NCI-H2196 treated with DMSO at 0.1 percent for 48 hours (cell line): ENCODE results near the gene RNPEP.
"Not testable (repeated sequence)": the region's sequence is repeated elsewhere in the genome, so short reads cannot be mapped to it uniquely, and the experiment has no call there.

Source experiments
- DNase-seq: peaks from one replicate; lab custom pipeline; 2025; ENCODE audit not compliant: unreplicated experiment; lab: John Stamatoyannopoulos, UW

Gene RNPEP

DNA sequence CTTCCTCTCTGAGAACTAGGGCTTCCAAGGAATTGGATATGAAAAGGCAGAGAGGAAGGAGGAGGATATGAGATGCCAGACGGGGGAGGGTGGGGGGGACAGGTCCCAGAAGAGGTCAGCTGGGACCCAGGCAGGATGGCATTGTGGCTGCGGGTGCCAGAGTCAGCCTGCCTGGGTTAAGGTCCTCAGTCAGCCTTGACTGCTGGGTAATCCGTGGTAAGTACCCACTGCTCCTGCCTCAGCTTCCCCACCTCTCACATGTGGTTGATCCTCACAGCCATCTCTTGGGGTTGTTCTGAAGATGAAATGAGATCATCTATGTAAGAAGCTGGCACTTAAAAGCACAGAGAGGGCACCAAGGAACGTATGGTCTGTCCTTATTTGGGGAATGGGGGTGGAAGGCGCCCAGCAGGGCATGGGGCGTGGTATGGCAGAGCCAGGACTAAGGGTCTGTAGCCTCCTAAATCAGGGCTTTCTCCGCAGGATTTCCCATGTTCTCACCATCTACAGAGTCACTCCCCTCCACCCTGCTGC, 51.8 kb downstream of the RNPEP start:
- DNase-seq = no peak

DNA sequence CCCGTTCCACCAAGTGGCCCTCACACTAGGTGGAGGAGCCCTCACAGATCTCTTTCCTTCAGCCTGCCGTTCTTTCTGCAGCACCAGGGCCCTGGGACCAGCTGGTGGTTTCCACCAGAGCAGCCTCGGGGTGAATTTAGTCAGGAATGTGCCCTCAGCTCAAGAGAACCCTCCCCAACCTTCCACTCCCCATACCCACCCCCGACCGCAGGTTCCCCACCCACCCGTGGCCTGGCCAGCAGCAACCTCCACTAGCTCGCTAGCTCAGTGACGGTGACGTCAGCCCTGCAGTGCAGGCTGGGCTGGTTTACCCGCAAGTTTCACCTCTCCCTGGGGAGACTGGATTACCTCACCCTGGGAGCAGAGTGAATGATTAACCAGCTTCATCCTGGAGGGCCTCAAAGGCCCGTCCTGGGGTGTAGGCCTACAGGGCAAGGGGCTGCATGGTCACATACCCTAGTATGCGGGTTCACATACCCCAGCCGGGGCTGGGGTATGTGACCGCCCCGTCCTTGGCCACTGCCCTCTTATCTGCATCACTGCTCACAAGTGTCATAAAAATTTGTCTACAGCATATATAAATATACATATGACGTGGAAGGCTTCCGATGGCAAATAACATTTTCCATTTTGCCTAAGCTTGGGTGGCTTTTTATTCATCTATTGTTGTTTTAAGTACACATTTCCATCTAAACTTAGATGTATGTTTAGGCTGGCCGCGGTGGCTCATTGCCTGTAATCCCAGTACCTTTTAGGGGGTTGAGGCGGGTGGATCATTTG, 52.4 kb downstream of the RNPEP start:
- no peak for DNase-seq

GRCh38 chr1:202036595-202037387, 54.3 kb downstream of the RNPEP start:
- no peak for DNase-seq

DNA sequence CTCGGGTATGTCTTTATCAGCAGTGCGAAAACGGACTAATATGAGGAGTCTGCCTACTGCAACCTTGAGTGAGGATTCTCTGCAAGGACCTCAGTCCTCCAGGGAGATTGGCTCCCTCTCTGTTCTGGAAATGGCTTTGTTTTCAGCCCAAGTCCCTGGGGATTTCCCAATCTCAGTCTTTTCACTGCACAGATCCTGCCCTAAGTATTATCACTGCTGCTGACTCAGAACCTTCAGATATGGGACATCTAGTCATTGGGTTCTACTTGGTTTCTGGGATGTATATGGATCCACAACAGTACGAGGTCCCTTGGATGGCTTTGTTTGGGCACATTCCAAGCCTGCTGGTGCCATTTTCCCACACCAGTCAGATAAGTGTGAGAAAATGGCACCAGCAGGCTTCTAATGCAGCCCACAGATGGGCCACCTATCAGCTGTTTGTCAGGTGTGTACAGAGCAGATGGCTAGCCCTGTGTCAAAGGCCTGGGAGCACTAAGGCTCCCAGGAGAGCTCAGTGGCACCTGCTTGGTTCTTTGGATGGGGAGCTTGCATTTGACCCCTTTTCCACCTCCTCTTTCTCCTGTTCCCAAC, 55.4 kb downstream of the RNPEP start:
- DNase-seq = no peak

GRCh38 chr1:202038688-202039346, 56.4 kb downstream of the RNPEP start:
- no peak for DNase-seq

DNA sequence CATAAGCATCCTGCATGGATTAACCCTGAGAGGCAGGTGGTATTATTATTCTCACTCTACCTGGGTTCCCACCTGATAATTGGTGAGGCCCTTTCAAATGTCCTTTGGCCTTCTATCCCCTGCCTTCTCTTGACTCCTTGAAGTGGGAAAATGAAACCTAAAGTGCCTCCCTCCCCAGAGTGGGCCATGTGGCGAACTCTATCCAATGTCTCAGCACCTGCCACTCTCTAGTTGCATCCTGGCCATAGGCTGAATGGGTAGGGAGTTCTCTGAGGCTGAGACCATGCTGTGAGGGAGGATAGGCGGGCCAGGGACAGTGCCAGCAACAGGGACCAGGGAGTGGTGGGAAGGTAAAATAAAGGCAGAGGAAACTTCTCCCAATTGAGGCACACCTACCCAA, 63.3 kb downstream of the RNPEP start:
- peak; percentile 43 for DNase-seq

DNA sequence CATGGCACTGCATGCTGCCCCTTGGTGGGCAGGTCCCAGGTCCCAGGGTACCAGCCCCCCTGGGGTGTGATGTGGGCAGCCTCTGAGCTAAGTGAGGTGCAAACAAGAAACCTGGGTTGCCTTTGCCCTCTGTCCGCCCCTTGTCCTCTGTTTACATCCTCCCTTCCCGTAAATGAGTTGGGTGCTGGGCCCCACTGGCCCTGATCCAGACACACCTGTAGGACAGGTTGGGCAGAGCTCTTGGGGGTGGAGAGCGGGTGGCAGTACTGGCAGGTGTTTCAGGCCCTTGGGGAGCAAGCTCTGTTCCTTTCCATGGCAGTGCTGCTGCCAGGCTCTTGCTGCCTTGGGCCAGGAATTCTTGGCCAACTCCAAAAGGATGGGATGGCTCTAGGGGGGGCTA, 63.8 kb downstream of the RNPEP start:
- peak; percentile 91 for DNase-seq

DNA sequence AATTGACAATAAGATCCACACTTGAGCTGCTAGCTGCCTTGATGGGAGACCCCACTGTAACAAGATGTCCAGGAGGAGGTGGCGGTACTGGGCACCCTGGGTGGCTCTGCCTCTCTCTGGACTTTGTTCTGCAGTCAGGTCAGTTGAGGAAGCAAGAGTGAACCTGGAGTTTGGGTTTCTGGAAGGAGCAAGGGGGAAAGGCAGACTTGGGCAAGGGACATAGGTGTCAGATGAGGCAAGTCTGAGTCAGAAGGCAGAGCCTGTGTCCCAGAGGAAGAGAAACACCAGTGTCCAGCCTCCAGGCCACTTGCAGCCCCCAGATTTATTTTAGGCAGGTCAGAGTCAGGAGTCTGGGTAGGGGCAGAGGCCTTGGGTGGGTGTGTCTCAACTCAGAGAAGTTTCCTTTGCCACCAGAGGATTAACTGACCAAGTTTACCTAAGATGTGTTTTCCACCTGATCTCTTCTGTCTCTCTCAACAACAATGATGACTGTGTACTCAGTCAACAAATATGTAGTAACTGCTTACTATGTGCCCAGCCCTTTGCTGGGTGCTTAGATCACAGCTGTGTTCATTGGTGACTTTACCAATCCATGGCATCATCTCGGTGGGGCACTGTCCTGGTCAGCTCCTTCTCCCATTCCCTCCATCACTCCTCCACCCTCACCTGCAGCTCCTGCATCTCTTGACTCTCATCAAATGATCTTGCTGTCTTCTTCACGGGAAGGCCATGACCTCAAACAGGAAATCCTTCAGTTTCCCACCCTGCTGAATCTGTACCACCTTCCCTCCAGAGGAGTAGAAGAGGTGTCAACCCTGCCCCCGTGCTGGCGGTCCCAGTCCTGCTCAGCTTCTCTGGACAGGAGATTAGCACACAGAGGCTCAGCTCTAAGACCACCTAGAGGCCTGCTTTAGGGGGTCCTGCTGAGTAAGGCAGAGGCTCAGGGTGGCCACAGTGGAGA, 64.6 kb downstream of the RNPEP start:
- DNase-seq = peak; percentile 41

GRCh38 chr1:202047977-202048376, 65.5 kb downstream of the RNPEP start:
- DNase-seq = no peak

GRCh38 chr1:202049129-202049528, 66.7 kb downstream of the RNPEP start:
- DNase-seq = no peak

- no peak for DNase-seq
Observed at GRCh38 chr1:202054094-202054493, 71.6 kb downstream of the RNPEP start.

GRCh38 chr1:202054673-202055072, 72.2 kb downstream of the RNPEP start:
- not testable (repeated sequence) for DNase-seq
